Measurements from ENCODE around the gene P2RY6.

Gene P2RY6

GRCh38 chr11:73334384-73335203 is 62.5 kb downstream of the P2RY6 start:
- no peak for DNase-seq (ENCODE audit: low spot score)

GRCh38 chr11:73335204-73335923 is 63.2 kb downstream of the P2RY6 start:
- peak; percentile 83 for DNase-seq (ENCODE audit: low spot score)

GRCh38 chr11:73337846-73338245 is 65.7 kb downstream of the P2RY6 start:
- DNase-seq (ENCODE audit: low spot score), result no peak

DNA sequence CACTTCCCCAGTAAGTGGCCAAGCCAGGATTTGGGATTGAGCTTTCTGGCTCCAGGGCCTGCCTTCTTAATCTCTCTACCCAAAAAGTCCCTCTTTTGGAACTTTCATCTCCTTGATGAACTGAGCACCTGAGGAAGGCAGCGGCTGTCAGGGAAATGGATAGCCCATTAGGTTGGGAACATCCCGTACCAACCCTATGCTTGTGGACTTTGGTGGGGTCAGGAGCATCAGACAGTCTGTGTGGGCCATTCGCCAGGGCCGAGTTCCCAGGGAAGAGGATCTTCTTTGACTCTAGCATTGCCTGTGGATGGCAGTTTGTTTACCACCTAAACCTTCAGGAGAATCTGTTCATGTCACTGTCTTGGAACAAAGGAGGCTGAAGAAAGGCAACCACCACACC is 66.1 kb downstream of the P2RY6 start:
- DNase-seq (ENCODE audit: low spot score), result no peak

GRCh38 chr11:73340164-73340563 is 68.0 kb downstream of the P2RY6 start:
- no peak for DNase-seq (ENCODE audit: low spot score)

DNA sequence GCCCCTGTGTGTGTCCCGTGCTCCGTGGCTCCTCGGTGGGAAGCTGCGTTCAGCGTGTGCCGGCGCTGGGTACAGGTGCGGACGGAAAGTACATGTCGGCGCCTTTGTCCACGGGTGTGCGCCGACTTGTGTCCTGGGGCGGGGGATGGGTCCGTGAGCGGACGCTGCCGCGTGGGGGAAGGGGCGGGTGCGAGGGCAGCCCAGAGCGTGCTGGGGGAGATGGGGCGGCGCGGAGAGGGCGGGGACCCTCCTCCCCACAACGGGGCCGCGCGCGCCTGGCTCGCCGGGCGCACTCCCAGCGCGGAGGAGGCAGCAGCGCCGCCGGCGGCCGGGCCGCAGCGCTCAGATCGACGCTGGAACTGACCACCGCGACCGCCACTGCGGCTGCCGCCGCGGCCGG is 70.5 kb downstream of the P2RY6 start:
- no peak for DNase-seq (ENCODE audit: low spot score)

- DNase-seq (ENCODE audit: low spot score), result no peak
Observed at GRCh38 chr11:73343076-73343873, 71.1 kb downstream of the P2RY6 start.

GRCh38 chr11:73344191-73344607 is 72.1 kb downstream of the P2RY6 start:
- DNase-seq (ENCODE audit: low spot score), result no peak

DNA sequence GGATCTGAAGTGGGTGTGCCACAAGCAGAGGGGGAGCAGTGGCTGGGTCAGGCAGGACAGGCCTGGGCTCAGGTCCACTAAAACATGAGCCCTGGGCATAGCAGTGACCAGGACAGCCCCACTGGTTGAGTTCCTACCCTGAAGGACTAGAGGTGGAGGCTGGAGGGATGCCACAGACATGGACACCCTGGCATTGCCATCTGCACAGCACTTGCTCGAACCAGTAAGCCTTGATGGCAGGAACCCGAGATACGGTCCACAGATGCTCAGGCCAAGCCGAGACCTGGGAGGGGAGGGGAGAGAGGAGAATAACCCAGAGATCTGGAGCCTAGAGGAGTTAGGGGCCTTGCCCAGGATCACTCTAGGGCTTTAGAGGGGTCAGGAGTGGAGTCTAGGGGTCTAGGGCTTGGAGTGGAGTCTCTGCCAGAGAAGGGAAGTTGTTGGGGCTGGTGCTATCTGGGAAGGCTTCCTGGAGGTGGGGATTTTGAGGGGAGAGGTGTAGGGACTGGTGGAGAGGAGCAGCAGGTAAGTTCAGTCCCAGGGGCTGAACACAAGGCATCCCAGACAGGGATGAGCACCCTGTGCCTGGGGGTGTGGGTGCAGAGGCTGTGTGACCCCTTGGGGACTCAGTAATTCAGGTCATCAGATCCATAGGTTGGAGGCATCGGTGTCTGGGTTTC is 73.5 kb downstream of the P2RY6 start:
- DNase-seq (ENCODE audit: low spot score), result no peak

DNA sequence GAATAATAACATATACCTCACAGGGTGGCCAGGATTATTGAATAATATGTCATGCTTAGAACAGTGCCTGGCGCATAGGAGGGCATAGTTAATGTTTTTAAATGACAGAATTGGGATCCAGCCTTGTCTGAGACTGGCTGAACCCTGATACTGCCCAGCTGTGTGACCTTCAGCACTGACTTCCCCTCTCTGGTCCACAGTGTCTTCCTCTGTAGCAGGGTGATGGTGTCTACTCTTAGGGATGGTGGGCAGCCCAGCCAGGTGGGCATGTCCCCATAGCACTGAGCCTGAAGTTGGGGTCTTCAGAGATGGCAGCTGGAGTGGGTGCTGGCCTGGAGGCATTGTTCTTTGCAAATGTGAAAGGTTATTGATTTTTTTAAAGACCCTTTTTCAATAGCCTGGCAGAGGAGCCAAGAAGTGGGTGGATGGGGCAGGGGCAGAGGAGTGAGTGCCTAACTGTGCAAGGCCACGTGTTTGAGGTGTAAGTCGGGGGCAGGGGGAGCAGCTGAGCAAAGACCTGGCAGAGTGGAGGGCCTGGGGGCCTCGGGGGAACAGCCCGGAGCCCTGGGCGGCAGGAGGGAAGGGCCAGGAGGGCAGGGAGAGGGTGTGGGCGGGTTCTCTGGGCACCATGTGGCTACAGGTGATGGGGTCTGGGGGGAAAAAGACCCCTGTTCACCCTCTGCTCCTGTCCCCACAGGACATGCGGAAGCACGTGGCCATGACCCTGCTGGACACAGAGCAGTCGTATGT is 74.2 kb downstream of the P2RY6 start:
- DNase-seq (ENCODE audit: low spot score), result no peak

GRCh38 chr11:73347067-73347466 is 74.9 kb downstream of the P2RY6 start:
- DNase-seq (ENCODE audit: low spot score), result no peak

All from NAMALWA (cell line).